Keratinocyte (primary cell): ENCODE data around the gene EML1. TPM values are rescaled to one million over a fixed set of nuclear protein-coding genes. Genes with fewer than 3 reads are reported as not detected.

ENCODE experiments used
- DNase-seq: peaks from one replicate; pipeline ENCODE4 v3.0.0-alpha.2; 2011; ENCODE audit warnings: low read depth, missing footprints, low spot score
- FAIRE-seq: peaks from 2 replicates; lab custom pipeline; 2011; peaks lifted over from hg19 to GRCh38; lab: Jason Lieb, UNC
- H2AFZ ChIP-seq: 2 replicates; pipeline ENCODE4 v1.6.0; 2012; ENCODE audit warnings: low read length, control low read depth, inconsistent platforms; ENCODE audit not compliant: control insufficient read depth
- H3K27ac ChIP-seq: 2 replicates; pipeline ENCODE4 v1.5.1; 2011; ENCODE audit warnings: low read length; ENCODE audit not compliant: control insufficient read depth, insufficient read depth
- H3K27me3 ChIP-seq: 3 replicates; pipeline ENCODE4 v1.6.0; 2011; ENCODE audit warnings: low read length; ENCODE audit not compliant: control insufficient read depth, insufficient read depth; ENCODE audit errors: extremely low read depth
- H3K36me3 ChIP-seq, 2 experiments: 2 replicates in 1 of 2; 3 replicates in 1 of 2; pipeline ENCODE4 v1.5.1; 2011; ENCODE audit warnings: low read length in 2 of 2, mild to moderate bottlenecking in 1 of 2; ENCODE audit not compliant: control insufficient read depth in 2 of 2, insufficient read depth in 2 of 2; ENCODE audit errors: extremely low read depth in 1 of 2
- H3K4me1 ChIP-seq: 3 replicates; pipeline ENCODE4 v1.5.1; 2011; ENCODE audit warnings: low read length; ENCODE audit not compliant: control insufficient read depth, insufficient read depth; ENCODE audit errors: extremely low read depth
- H3K4me2 ChIP-seq: 3 replicates; pipeline ENCODE4 v1.6.0; 2011; ENCODE audit warnings: low read depth, low read length; ENCODE audit not compliant: control insufficient read depth, insufficient read depth; ENCODE audit errors: extremely low read depth
- H3K4me3 ChIP-seq, 3 experiments: fragments of 200-600 bp in 1 of 3; sonication (generic) in 1 of 3; 2 replicates in 2 of 3; 3 replicates in 1 of 3; pipeline ENCODE4 v1.5.1; 2011 to 2016; ENCODE audit warnings: low read length in 3 of 3, mild to moderate bottlenecking in 3 of 3, control low read depth in 2 of 3, inconsistent platforms in 1 of 3, low read depth in 1 of 3, mixed read lengths in 1 of 3, mixed run types in 1 of 3, moderate library complexity in 1 of 3; ENCODE audit not compliant: control insufficient read depth in 2 of 3, insufficient read depth in 2 of 3; ENCODE audit errors: extremely low read depth in 1 of 3
- H3K79me2 ChIP-seq: 2 replicates; pipeline ENCODE4 v1.6.0; 2012; ENCODE audit warnings: low read length; ENCODE audit not compliant: control insufficient read depth, insufficient read depth
- H3K9ac ChIP-seq: 3 replicates; pipeline ENCODE4 v1.6.0; 2011; ENCODE audit warnings: low read length; ENCODE audit not compliant: control insufficient read depth, insufficient read depth; ENCODE audit errors: extremely low read depth
- H3K9me1 ChIP-seq: 3 replicates; pipeline ENCODE4 v1.6.0; 2011; ENCODE audit warnings: low read length; ENCODE audit not compliant: control insufficient read depth, insufficient read depth; ENCODE audit errors: extremely low read depth
- H3K9me3 ChIP-seq: 2 replicates; pipeline ENCODE4 v1.5.1; 2012; ENCODE audit warnings: low read depth, low read length; ENCODE audit not compliant: control insufficient read depth
- H4K20me1 ChIP-seq: 3 replicates; pipeline ENCODE4 v1.6.0; 2011; ENCODE audit warnings: low read length; ENCODE audit not compliant: control insufficient read depth, insufficient read depth; ENCODE audit errors: extremely low read depth
- CTCF ChIP-seq, 3 experiments: IDR thresholded peaks in 1 of 3; conservative IDR thresholded peaks in 1 of 3; optimal IDR thresholded peaks in 1 of 3; 2 replicates in 2 of 3; 3 replicates in 1 of 3; pipeline versions ENCODE3 to v1.5.1; 2011; ENCODE audit warnings: low read length in 3 of 3, mild to moderate bottlenecking in 3 of 3, moderate library complexity in 2 of 3, control low read depth in 1 of 3, inconsistent platforms in 1 of 3; ENCODE audit not compliant: insufficient read depth in 2 of 3; ENCODE audit errors: extremely low read depth in 1 of 3
- EZH2 ChIP-seq: IDR thresholded peaks from one replicate; pipeline ENCODE4 v1.6.1; 2012; ENCODE audit warnings: inconsistent platforms, mild to moderate bottlenecking, low read length, moderate library complexity
- dilution Hi-C: fragments of 300-500 bp; cut with MboI; formaldehyde crosslinking; loops from one replicate; pipeline ENCODE4 v1.7.0; 2020; ENCODE audit warnings: low sequenced_read_pairs; ENCODE audit not compliant: extremely low pct_ligation_motif_present
- polyA plus RNA-seq, 5 experiments: library from polyadenylated mRNA; depleted of rRNA in 3 of 5; stranded (reverse) in 3 of 5; stranded (forward) in 1 of 5; unstranded in 1 of 5; fragments of >200 nt; gene quantifications; 1 replicate in 1 of 5; 2 replicates in 3 of 5; 3 replicates in 1 of 5; pipeline versions ENCODE4 v1.2.1 to v1.2.3, GENCODE V29; 2011 to 2012; ENCODE audit warnings: missing spikeins in 2 of 5, low read depth in 1 of 5, low replicate concordance in 1 of 5

Gene EML1
- polyA plus RNA-seq, 1 donor (not counting 4 experiments of a cell fraction or from before 2014, with no cell fraction given), result 0.84 TPM

GRCh38 chr14:99981806-99982205 lies 188.6 kb downstream of the EML1 start:
- no peak overlapping the region for H3K4me2 ChIP-seq
- dilution Hi-C loops, result no loop called here

GRCh38 chr14:99982537-99983250 lies 189.5 kb downstream of the EML1 start:
- Histone ChIP-seq H3K4me3 (no peak overlapping the region), H4K20me1 (no peaks in the 10 kb centered on the region), H3K36me3 (no peaks in the 10 kb centered on the region), H3K9me3 (no peaks in the 10 kb centered on the region), H3K9ac (no peak overlapping the region), H3K79me2 (peaks cover 9% of the 10 kb centered on the region), H3K27me3 (no peaks in the 10 kb centered on the region), H3K27ac (no peak overlapping the region), H2AFZ (no peak overlapping the region), H3K4me2 (peak overlapping the region; percentile 26), H3K9me1 (no peaks in the 10 kb centered on the region), H3K4me1 (peaks cover 7% of the 10 kb centered on the region)
- peak; percentile 84 for FAIRE-seq
- peak; percentile 28 for DNase-seq
- TF ChIP-seq EZH2 (no peak), CTCF (optimal IDR thresholded peaks at IDR 0.05 in 1 of 3, IDR thresholded peaks at IDR 0.05 in 1 of 3, conservative IDR thresholded peaks at IDR 0.05 in 1 of 3; ENCODE audit: extremely low read depth in 1 of 3, insufficient read depth in 2 of 3, low read length in 3 of 3) (peak; percentile 83 to 91 (median 91))
- dilution Hi-C loops, result no loop called here

More at GRCh38 chr14:99981806-99982205, 188.6 kb downstream of the EML1 start:
- no peaks in the 10 kb centered on the region for H3K27me3 ChIP-seq
- no peak for DNase-seq
- no peak overlapping the region for H3K9ac ChIP-seq
- H3K9me1 ChIP-seq, result no peaks in the 10 kb centered on the region
- H3K4me1 ChIP-seq, result peaks cover 8% of the 10 kb centered on the region
- no peak overlapping the region for H3K27ac ChIP-seq
- FAIRE-seq, result no peak
- no peaks in the 10 kb centered on the region for H3K9me3 ChIP-seq
- H3K36me3 ChIP-seq, result no peaks in the 10 kb centered on the region
- H2AFZ ChIP-seq, result no peak overlapping the region
- TF ChIP-seq CTCF (optimal IDR thresholded peaks at IDR 0.05 in 1 of 3, IDR thresholded peaks at IDR 0.05 in 1 of 3, conservative IDR thresholded peaks at IDR 0.05 in 1 of 3; ENCODE audit: extremely low read depth in 1 of 3, insufficient read depth in 2 of 3, low read length in 3 of 3) (no peak), EZH2 (no peak)
- H3K4me3 ChIP-seq, result no peak overlapping the region
- no peaks in the 10 kb centered on the region for H4K20me1 ChIP-seq
- peaks cover 9% of the 10 kb centered on the region for H3K79me2 ChIP-seq
